Stimulated activated CD4-positive, alpha-beta T cell treated with anti-CD3 and anti-CD28 coated beads, Interleukin-1b, Interleukin-23, amount 100 ng/mL, for 4 hours (primary cell): Measurements from ENCODE around the gene NAALADL2.
"Not testable (repeated sequence)": the region's sequence is repeated elsewhere in the genome, so short reads cannot be mapped to it uniquely, and the experiment has no call there.

Experiments used
- DNase-seq, 2 donors: peaks; one replicate each; pipeline ENCODE4 v3.0.0-alpha.2; 2020; ENCODE audit warnings: low read depth in 2 of 2

The NAALADL2 gene

GRCh38 chr3:175573226-175573625 lies 714.1 kb downstream of the NAALADL2 start:
- no peak for DNase-seq

GRCh38 chr3:175580318-175580717 lies 721.2 kb downstream of the NAALADL2 start:
- no peak for DNase-seq

- no peak for DNase-seq
Measured at GRCh38 chr3:175585898-175586297, 726.8 kb downstream of the NAALADL2 start.

- DNase-seq: no peak
Measured at GRCh38 chr3:175590745-175591144, 731.6 kb downstream of the NAALADL2 start.

GRCh38 chr3:175591375-175591774 lies 732.2 kb downstream of the NAALADL2 start:
- DNase-seq: no peak

GRCh38 chr3:175593331-175593730 lies 734.2 kb downstream of the NAALADL2 start:
- no peak for DNase-seq

- no peak for DNase-seq
Measured at GRCh38 chr3:175598740-175599139, 739.6 kb downstream of the NAALADL2 start.

GRCh38 chr3:175601521-175601920 lies 742.4 kb downstream of the NAALADL2 start:
- DNase-seq: no peak

- DNase-seq: no peak
Measured at GRCh38 chr3:175605851-175606250, 746.7 kb downstream of the NAALADL2 start.

- DNase-seq: no peak
Measured at GRCh38 chr3:175606650-175607318, 747.6 kb downstream of the NAALADL2 start.

- no peak for DNase-seq
Measured at GRCh38 chr3:175608356-175608755, 749.2 kb downstream of the NAALADL2 start.

GRCh38 chr3:175608911-175609310 lies 749.8 kb downstream of the NAALADL2 start:
- no peak for DNase-seq

- DNase-seq: no peak
Measured at GRCh38 chr3:175612487-175613196, 753.5 kb downstream of the NAALADL2 start.

GRCh38 chr3:175614107-175614506 lies 755.0 kb downstream of the NAALADL2 start:
- DNase-seq: not testable (repeated sequence)

GRCh38 chr3:175617247-175617646 lies 758.1 kb downstream of the NAALADL2 start:
- no peak for DNase-seq

GRCh38 chr3:175619369-175619768 lies 760.2 kb downstream of the NAALADL2 start:
- DNase-seq: no peak

- DNase-seq: no peak
Measured at GRCh38 chr3:175620093-175620492, 761.0 kb downstream of the NAALADL2 start.

GRCh38 chr3:175620532-175620931 lies 761.4 kb downstream of the NAALADL2 start:
- no peak for DNase-seq

GRCh38 chr3:175640958-175641357 lies 781.8 kb downstream of the NAALADL2 start:
- no peak for DNase-seq

GRCh38 chr3:175646865-175647264 lies 787.7 kb downstream of the NAALADL2 start:
- DNase-seq: no peak

GRCh38 chr3:175648899-175649298 lies 789.8 kb downstream of the NAALADL2 start:
- DNase-seq: no peak

GRCh38 chr3:175651716-175652115 lies 792.6 kb downstream of the NAALADL2 start:
- DNase-seq: no peak

GRCh38 chr3:175655351-175655750 lies 796.2 kb downstream of the NAALADL2 start:
- DNase-seq: no peak
